ENCODE results near the gene ZNF573. TPM values are rescaled to one million over a fixed set of nuclear protein-coding genes. Genes with fewer than 3 reads are reported as not detected.

The ZNF573 gene
- total and polyA plus RNA-seq, 2 donors (not counting 3 experiments of a cell fraction or from before 2014, with no cell fraction given): 1.4 to 6.3 TPM

DNA sequence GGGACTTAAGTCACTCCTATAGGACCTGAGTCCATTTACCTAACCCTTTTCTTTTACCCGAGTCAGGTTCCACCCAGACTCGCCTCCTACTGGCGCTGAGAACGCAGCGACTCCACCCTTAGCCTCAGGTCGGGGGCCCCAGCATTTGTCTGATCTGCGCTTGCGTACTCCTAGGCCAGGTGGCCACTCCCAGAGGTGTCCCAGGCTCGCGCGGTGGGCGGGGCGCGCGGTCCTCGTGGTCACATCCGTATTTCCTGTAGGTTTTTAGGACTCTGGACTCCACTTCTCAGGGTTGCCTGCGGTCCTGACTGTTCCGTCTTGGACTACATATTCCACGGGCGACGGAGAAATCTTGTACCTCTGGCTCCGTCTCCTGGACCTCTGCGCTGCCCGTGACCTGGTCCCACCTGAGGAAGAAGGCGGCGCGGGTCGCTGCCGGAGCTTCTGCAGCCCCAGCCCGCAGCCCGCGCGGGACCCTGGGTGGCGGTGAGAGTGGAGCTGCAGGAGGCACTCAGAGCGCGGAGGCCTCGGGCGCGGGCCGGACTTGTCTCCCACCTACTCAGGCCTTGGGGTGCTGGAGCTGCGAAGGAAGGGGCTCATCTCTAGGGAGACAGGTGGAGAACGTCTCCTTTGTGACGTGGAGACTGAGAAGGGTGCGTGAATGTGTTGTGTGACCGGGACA, 11.0 kb upstream of the ZNF573 start:
- DNase-seq (ENCODE audit: low read depth, low spot score) (no peak), FAIRE-seq (no peak)
- intact Hi-C loops (cut with micrococcal nuclease): no loop called here
- Histone ChIP-seq H3K27ac (ENCODE audit: insufficient read depth, low read depth, low read length) (no peak overlapping the region), H3K9me3 (replicated peaks; ENCODE audit: control insufficient read depth, insufficient read depth, low read length) (no peaks in the 10 kb centered on the region), H3K4me3 (replicated peaks in 1 of 3; ENCODE audit: insufficient read depth in 1 of 3, low read depth in 1 of 3, low read length in 3 of 3) (no peak overlapping the region), H3K36me3 (ENCODE audit: control insufficient read depth in 2 of 2, extremely low read depth in 1 of 2, insufficient read depth in 2 of 2, low read length in 2 of 2) (no peaks in the 10 kb centered on the region), H3K27me3 (ENCODE audit: control insufficient read depth in 2 of 2, insufficient read depth in 2 of 2, low read length in 2 of 2) (no peaks in the 10 kb centered on the region), H3K79me2 (ENCODE audit: control insufficient read depth, insufficient read depth, low read length) (no peaks in the 10 kb centered on the region), H4K20me1 (replicated peaks; ENCODE audit: control insufficient read depth, extremely low read depth, insufficient read depth, low read length) (no peaks in the 10 kb centered on the region), H3K4me2 (ENCODE audit: insufficient read depth, low read length) (no peak overlapping the region), H3K9ac (replicated peaks; ENCODE audit: extremely low read depth, insufficient read depth, low read length) (no peak overlapping the region), H2AFZ (ENCODE audit: low read depth, low read length) (no peak overlapping the region), H3K4me1 (ENCODE audit: control insufficient read depth, extremely low read depth, insufficient read depth, low read length) (no peaks in the 10 kb centered on the region), H3K9me1 (replicated peaks; ENCODE audit: control insufficient read depth, extremely low read depth, insufficient read depth, low read length) (no peaks in the 10 kb centered on the region)
- TF ChIP-seq POLR2A (IDR thresholded peaks at IDR 0.05; ENCODE audit: low read depth, low read length): no peak
- no peak for TF ChIP-seq FOS (IDR thresholded peaks at IDR 0.05; ENCODE audit: borderline replicate concordance, insufficient read depth, low read length)
- TF ChIP-seq MYC (IDR thresholded peaks at IDR 0.05; ENCODE audit: low read depth, low read length): no peak
- TF ChIP-seq POLR2AphosphoS5 (IDR thresholded peaks at IDR 0.05; ENCODE audit: insufficient read depth, low read depth, low read length): no peak
- TF ChIP-seq EZH2 (IDR thresholded peaks at IDR 0.05; ENCODE audit: borderline replicate concordance, low read depth, low read length, severe bottlenecking): no peak
- no peak for TF ChIP-seq GATA2 (IDR thresholded peaks at IDR 0.05; ENCODE audit: insufficient read depth, insufficient read length, low read depth, low read length)
- TF ChIP-seq, protein P1, sequence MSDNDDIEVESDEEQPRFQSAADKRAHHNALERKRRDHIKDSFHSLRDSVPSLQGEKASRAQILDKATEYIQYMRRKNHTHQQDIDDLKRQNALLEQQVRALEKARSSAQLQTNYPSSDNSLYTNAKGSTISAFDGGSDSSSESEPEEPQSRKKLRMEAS (IDR thresholded peaks at IDR 0.05; ENCODE audit: insufficient read depth, insufficient read length): no peak
- TF ChIP-seq, protein P2, sequence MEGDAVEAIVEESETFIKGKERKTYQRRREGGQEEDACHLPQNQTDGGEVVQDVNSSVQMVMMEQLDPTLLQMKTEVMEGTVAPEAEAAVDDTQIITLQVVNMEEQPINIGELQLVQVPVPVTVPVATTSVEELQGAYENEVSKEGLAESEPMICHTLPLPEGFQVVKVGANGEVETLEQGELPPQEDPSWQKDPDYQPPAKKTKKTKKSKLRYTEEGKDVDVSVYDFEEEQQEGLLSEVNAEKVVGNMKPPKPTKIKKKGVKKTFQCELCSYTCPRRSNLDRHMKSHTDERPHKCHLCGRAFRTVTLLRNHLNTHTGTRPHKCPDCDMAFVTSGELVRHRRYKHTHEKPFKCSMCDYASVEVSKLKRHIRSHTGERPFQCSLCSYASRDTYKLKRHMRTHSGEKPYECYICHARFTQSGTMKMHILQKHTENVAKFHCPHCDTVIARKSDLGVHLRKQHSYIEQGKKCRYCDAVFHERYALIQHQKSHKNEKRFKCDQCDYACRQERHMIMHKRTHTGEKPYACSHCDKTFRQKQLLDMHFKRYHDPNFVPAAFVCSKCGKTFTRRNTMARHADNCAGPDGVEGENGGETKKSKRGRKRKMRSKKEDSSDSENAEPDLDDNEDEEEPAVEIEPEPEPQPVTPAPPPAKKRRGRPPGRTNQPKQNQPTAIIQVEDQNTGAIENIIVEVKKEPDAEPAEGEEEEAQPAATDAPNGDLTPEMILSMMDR (IDR thresholded peaks at IDR 0.05; ENCODE audit: extremely low read depth in 1 of 2, insufficient read depth in 1 of 2, low read depth in 1 of 2, low read length in 2 of 2): no peak
- no peak for TF ChIP-seq JUN (IDR thresholded peaks at IDR 0.05; ENCODE audit: borderline replicate concordance, insufficient read depth, insufficient read length, low read depth)
- BruUV-seq (replicated peaks): no TSS peak
- dilution Hi-C loops (cut with MboI; ENCODE audit: extremely low pct_ligation_motif_present, low sequenced_read_pairs): no loop called here
- ChIA-PET POLR2A (no interaction called here), CTCF (no interaction called here)
